Ovary (tissue), 3 donors: ENCODE results near the gene ACSF2.

Experiments
- POLR2A ChIP-seq: fragments of 450-650 bp; IDR thresholded peaks from one replicate; pipeline ENCODE4 v1.6.1; 2017; ENCODE audit warnings: antibody characterized with exemption, mild to moderate bottlenecking, moderate library complexity
- TF ChIP-seq, protein P1 (sequence below), 3 donors: fragments of 450-650 bp in 2 of 3; fragments of 200-600 bp in 1 of 3; IDR thresholded peaks; one replicate each; pipeline versions ENCODE4 v1.5.1 to v1.8.0; 2016 to 2022; ENCODE audit warnings: antibody characterized with exemption in 3 of 3, mild to moderate bottlenecking in 1 of 3
- donor health status: DM: no; HTN: no; CAD: no.

DNA sequence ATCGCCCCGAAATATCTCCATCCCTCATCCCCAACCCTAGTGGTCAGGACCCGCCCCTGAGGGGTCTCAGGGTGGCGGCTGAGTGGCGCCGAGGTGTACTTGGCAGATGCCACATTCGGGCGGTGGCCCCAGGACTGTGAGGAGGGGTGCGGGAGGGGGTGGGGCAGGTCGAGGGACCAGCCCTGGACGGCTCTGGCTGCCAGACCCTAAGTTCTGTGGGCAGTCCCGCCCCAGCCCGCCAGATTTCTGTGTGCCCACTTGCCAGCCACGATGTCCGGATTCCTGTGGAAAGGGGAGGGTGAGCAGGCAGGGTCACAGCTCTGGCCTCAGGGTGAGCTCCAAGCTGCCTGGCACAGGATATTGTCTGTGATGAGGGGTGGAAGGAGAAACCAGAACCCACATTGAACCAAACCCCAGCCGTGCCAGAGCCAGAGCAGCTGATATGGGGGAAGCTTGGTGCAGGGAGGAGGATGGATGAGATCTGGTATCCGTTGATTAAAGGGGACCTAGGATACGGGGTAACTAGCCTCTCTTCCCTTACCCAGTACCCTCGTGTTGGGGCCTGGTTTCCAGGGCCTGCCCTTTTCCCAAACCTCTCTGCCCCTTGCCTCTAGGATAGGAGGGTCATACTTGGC is 43.8 kb downstream of the ACSF2 start:
- TF ChIP-seq, protein P1, sequence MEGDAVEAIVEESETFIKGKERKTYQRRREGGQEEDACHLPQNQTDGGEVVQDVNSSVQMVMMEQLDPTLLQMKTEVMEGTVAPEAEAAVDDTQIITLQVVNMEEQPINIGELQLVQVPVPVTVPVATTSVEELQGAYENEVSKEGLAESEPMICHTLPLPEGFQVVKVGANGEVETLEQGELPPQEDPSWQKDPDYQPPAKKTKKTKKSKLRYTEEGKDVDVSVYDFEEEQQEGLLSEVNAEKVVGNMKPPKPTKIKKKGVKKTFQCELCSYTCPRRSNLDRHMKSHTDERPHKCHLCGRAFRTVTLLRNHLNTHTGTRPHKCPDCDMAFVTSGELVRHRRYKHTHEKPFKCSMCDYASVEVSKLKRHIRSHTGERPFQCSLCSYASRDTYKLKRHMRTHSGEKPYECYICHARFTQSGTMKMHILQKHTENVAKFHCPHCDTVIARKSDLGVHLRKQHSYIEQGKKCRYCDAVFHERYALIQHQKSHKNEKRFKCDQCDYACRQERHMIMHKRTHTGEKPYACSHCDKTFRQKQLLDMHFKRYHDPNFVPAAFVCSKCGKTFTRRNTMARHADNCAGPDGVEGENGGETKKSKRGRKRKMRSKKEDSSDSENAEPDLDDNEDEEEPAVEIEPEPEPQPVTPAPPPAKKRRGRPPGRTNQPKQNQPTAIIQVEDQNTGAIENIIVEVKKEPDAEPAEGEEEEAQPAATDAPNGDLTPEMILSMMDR (IDR thresholded peaks at IDR 0.05) = no peak
- TF ChIP-seq POLR2A = no peak
